WTC11 (cell line): ENCODE data around the gene SELPLG. TPM values are rescaled to one million over a fixed set of nuclear protein-coding genes. Genes with fewer than 3 reads are reported as not detected.

Experiments used
- ATAC-seq: fragments of 200-7000 bp; cut with Tn5 transposase; 2 replicates; pipeline ENCODE4 v1.10.0; 2021; ENCODE audit warnings: mild to moderate bottlenecking, moderate library complexity
- CTCF ChIA-PET: fragments of 300-600 bp; sonication (Branson Sonifier 250); formaldehyde crosslinking; loops from one replicate; lab custom pipeline; 2021; ENCODE audit warnings: antibody characterized with exemption; lab: Charles Lee
- POLR2A ChIA-PET: fragments of 350-600 bp; sonication (Branson Sonifier 250); formaldehyde crosslinking; loops from one replicate; lab custom pipeline; 2021; ENCODE audit warnings: antibody characterized with exemption; lab: Charles Lee
- DNase-seq: peaks from one replicate; pipeline ENCODE4 v3.0.0; 2021; ENCODE audit warnings: low spot score
- H3K27ac Mint-ChIP-seq: 2 replicates; pipeline ENCODE4 v1.8.0; 2021; ENCODE audit warnings: mixed read lengths
- H3K27me3 Mint-ChIP-seq: 2 replicates; pipeline ENCODE4 v1.8.0; 2021; ENCODE audit warnings: low read depth, mild to moderate bottlenecking, moderate library complexity, mixed read lengths
- H3K36me3 Mint-ChIP-seq: 2 replicates; pipeline ENCODE4 v1.8.0; 2021; ENCODE audit warnings: mixed read lengths
- H3K4me1 Mint-ChIP-seq: 2 replicates; pipeline ENCODE4 v1.8.0; 2022; ENCODE audit warnings: mixed read lengths
- H3K4me3 Mint-ChIP-seq: 2 replicates; pipeline ENCODE4 v1.8.0; 2021; ENCODE audit warnings: mild to moderate bottlenecking, moderate library complexity, mixed read lengths
- H3K9me3 Mint-ChIP-seq: 2 replicates; pipeline ENCODE4 v1.8.0; 2021; ENCODE audit warnings: mixed read lengths
- AFF4 ChIP-seq: sonication (generic); formaldehyde crosslinking; IDR thresholded peaks from 2 replicates; pipeline ENCODE4 v1.8.1; 2023; ENCODE audit warnings: mild to moderate bottlenecking, missing genetic modification reagents, borderline replicate concordance
- CREM ChIP-seq: sonication (generic); formaldehyde crosslinking; IDR thresholded peaks from 2 replicates; pipeline ENCODE4 v1.8.1; 2022; ENCODE audit warnings: mild to moderate bottlenecking, missing genetic modification reagents, moderate library complexity
- E2F1 ChIP-seq: sonication (generic); formaldehyde crosslinking; IDR thresholded peaks from 2 replicates; pipeline ENCODE4 v1.8.0; 2022; ENCODE audit warnings: mild to moderate bottlenecking, missing genetic modification reagents
- E2F5 ChIP-seq: sonication (generic); formaldehyde crosslinking; IDR thresholded peaks from 2 replicates; pipeline ENCODE4 v1.8.1; 2022; ENCODE audit warnings: mild to moderate bottlenecking, moderate library complexity, missing genetic modification reagents
- ERG ChIP-seq: fragments of 250-450 bp; sonication (Bioruptor Pico); IDR thresholded peaks from 2 replicates; pipeline ENCODE4 v1.8.0; 2021; ENCODE audit warnings: mild to moderate bottlenecking
- ESRRA ChIP-seq: sonication (generic); formaldehyde crosslinking; IDR thresholded peaks from 2 replicates; pipeline ENCODE4 v1.8.1; 2022; ENCODE audit warnings: mild to moderate bottlenecking, missing genetic modification reagents, borderline replicate concordance
- FOXP4 ChIP-seq: sonication (generic); formaldehyde crosslinking; IDR thresholded peaks from 2 replicates; pipeline ENCODE4 v1.8.0; 2022; ENCODE audit warnings: mild to moderate bottlenecking, missing genetic modification reagents
- GABPB1 ChIP-seq: sonication (generic); formaldehyde crosslinking; IDR thresholded peaks from 2 replicates; pipeline ENCODE4 v1.8.1; 2023; ENCODE audit warnings: mild to moderate bottlenecking, missing genetic modification reagents
- GTF2I ChIP-seq: fragments of 250-450 bp; sonication (Bioruptor Pico); conservative IDR thresholded peaks from 2 replicates; pipeline ENCODE4 v1.4.0; 2021; ENCODE audit warnings: mild to moderate bottlenecking
- IRF1 ChIP-seq: sonication (generic); formaldehyde crosslinking; IDR thresholded peaks from 2 replicates; pipeline ENCODE4 v1.8.0; 2023; ENCODE audit warnings: missing genetic modification reagents
- KAT7 ChIP-seq: sonication (generic); formaldehyde crosslinking; IDR thresholded peaks from 2 replicates; pipeline ENCODE4 v1.8.1; 2023; ENCODE audit warnings: missing genetic modification reagents, mild to moderate bottlenecking, borderline replicate concordance
- NR2C2 ChIP-seq: sonication (generic); formaldehyde crosslinking; IDR thresholded peaks from 2 replicates; pipeline ENCODE4 v1.8.0; 2022; ENCODE audit warnings: mild to moderate bottlenecking, missing genetic modification reagents
- SP1 ChIP-seq: sonication (generic); formaldehyde crosslinking; conservative IDR thresholded peaks from 2 replicates; pipeline ENCODE4 v1.8.1; 2022; ENCODE audit warnings: missing genetic modification reagents
- STAT6 ChIP-seq: sonication (generic); formaldehyde crosslinking; conservative IDR thresholded peaks from 2 replicates; pipeline ENCODE4 v1.8.1; 2023; ENCODE audit warnings: mild to moderate bottlenecking, low read depth, missing genetic modification reagents, moderate library complexity
- USF2 ChIP-seq: sonication (generic); formaldehyde crosslinking; IDR thresholded peaks from 2 replicates; pipeline ENCODE4 v1.8.1; 2023; ENCODE audit warnings: mild to moderate bottlenecking, missing genetic modification reagents, moderate library complexity
- ZBTB21 ChIP-seq: sonication (generic); formaldehyde crosslinking; IDR thresholded peaks from 2 replicates; pipeline ENCODE4 v1.8.1; 2023; ENCODE audit warnings: mild to moderate bottlenecking, missing genetic modification reagents, borderline replicate concordance
- ZMAT4 ChIP-seq: fragments of 250-450 bp; sonication (Bioruptor Pico); IDR thresholded peaks from 2 replicates; pipeline ENCODE4 v1.9.0; 2021; ENCODE audit warnings: mild to moderate bottlenecking
- ZNF423 ChIP-seq: fragments of 250-450 bp; sonication (Bioruptor Pico); IDR thresholded peaks from 2 replicates; pipeline ENCODE4 v2.1.2; 2022; ENCODE audit warnings: mild to moderate bottlenecking, moderate library complexity
- total RNA-seq: library from RNA; stranded (reverse); gene quantifications from 3 replicates; pipeline ENCODE4 v1.2.3, GENCODE V29; 2021

Gene SELPLG
- total RNA-seq, 1 experiment from 2014 or later: 0.46 TPM

GRCh38 chr12:108599541-108599940 lies 34.2 kb downstream of the SELPLG start (continued):
- TF ChIP-seq ZNF423 (CRISPR knock-in tag) (no peak), ESRRA (no peak), AFF4 (CRISPR knock-in tag) (no peak), FOXP4 (no peak), STAT6 (CRISPR knock-in tag) (no peak), E2F1 (CRISPR knock-in tag) (no peak), KAT7 (CRISPR knock-in tag) (no peak), USF2 (no peak), IRF1 (CRISPR knock-in tag) (no peak), CREM (no peak), SP1 (no peak), ERG (CRISPR knock-in tag) (no peak)
- TF ChIP-seq, all 79 proteins: peak for 0

GRCh38 chr12:108598553-108599250 lies 35.0 kb downstream of the SELPLG start:
- POLR2A ChIA-PET: interaction anchor here (1.0 kb wide), 1 partner anchor 36 kb away, joined by 3 read pairs; the partner anchor contains the start of gene ISCU
- H3K27ac Mint-ChIP-seq: no peak overlapping the region

More at GRCh38 chr12:108598553-108599250, 35.0 kb downstream of the SELPLG start:
- Mint-ChIP-seq H3K4me1 (peaks cover 5% of the 10 kb centered on the region), H3K36me3 (no peaks in the 10 kb centered on the region), H3K4me3 (no peak overlapping the region), H3K27me3 (no peaks in the 10 kb centered on the region), H3K9me3 (no peaks in the 10 kb centered on the region)
- ATAC-seq (no peak), DNase-seq (no peak)
- CTCF ChIA-PET: interaction anchor here (1.4 to 1.6 kb wide), 2 partner anchors 14 to 19 kb away, joined by 4 to 11 read pairs; no protein-coding TSS in a partner anchor
- TF ChIP-seq GABPB1: no peak
- no peak for TF ChIP-seq GTF2I (CRISPR knock-in tag)
- TF ChIP-seq ZBTB21 (CRISPR knock-in tag): no peak
- TF ChIP-seq ZMAT4 (CRISPR knock-in tag): no peak
- TF ChIP-seq E2F5 (CRISPR knock-in tag): no peak
- TF ChIP-seq NR2C2: no peak
